GM13976 (cell line): ENCODE measurements around the gene ZMIZ1.
A peak's percentile ranks its signal among the peaks of the same experiment; 100 is the strongest.

Source experiments
- DNase-seq: peaks from one replicate; pipeline ENCODE4 v3.0.0; 2012; ENCODE audit warnings: low spot score
- CTCF ChIP-seq: IDR thresholded peaks from 2 replicates; pipeline ENCODE4 v1.5.1; 2012; ENCODE audit warnings: borderline replicate concordance, mild to moderate bottlenecking; ENCODE audit not compliant: insufficient read depth; ENCODE audit errors: extremely low read depth, missing control alignments, control extremely low read depth
- in situ Hi-C: fragments of 300-500 bp; cut with MboI; formaldehyde crosslinking; loops from one replicate; pipeline ENCODE4 v1.12.0; 2022; ENCODE audit warnings: low sequenced_read_pairs, mixed read lengths, inconsistent platforms; ENCODE audit not compliant: unreplicated experiment

The ZMIZ1 gene

GRCh38 chr10:79111846-79112614 lies 43.3 kb downstream of the ZMIZ1 start:
- DNase-seq: no peak
- in situ Hi-C loops: no loop called here
- TF ChIP-seq CTCF: no peak

- no peak for TF ChIP-seq CTCF
- DNase-seq: no peak
- in situ Hi-C loops: no loop called here
Observed at GRCh38 chr10:79112881-79113431, 44.2 kb downstream of the ZMIZ1 start.

- no peak for DNase-seq
- no peak for TF ChIP-seq CTCF
- in situ Hi-C loops: no loop called here
Observed at GRCh38 chr10:79113827-79114226, 45.1 kb downstream of the ZMIZ1 start.

- in situ Hi-C loops: no loop called here
- no peak for DNase-seq
- TF ChIP-seq CTCF: no peak
Observed at GRCh38 chr10:79115302-79115701, 46.5 kb downstream of the ZMIZ1 start.

- no peak for TF ChIP-seq CTCF
- in situ Hi-C loops: no loop called here
- DNase-seq: no peak
Observed at GRCh38 chr10:79116368-79116767, 47.6 kb downstream of the ZMIZ1 start.

GRCh38 chr10:79116801-79117723 lies 48.3 kb downstream of the ZMIZ1 start:
- in situ Hi-C loops: no loop called here
- no peak for TF ChIP-seq CTCF
- DNase-seq: peak; percentile 77
